Measurements from ENCODE around the gene HEYL.

DNA sequence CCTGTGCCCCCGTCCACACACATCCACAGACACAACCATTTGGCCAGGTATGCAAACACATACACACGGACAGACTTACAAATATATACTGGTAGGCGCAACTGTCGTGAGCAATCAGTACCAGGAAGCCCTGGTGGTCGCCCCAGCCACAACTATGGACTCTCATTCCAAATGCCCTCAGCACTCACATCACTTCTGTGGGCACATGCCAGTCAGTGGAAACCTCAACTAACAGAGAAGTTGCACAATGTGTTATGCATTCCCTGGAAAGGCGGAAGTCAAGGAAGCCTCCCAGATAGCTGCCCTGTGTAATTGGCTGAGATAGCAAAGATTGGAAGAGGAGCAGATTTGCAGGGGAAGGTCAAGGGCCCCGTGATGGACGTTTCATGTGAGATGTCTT, 1.4 kb upstream of the HEYL start:
- TF ChIP-seq, protein P1, sequence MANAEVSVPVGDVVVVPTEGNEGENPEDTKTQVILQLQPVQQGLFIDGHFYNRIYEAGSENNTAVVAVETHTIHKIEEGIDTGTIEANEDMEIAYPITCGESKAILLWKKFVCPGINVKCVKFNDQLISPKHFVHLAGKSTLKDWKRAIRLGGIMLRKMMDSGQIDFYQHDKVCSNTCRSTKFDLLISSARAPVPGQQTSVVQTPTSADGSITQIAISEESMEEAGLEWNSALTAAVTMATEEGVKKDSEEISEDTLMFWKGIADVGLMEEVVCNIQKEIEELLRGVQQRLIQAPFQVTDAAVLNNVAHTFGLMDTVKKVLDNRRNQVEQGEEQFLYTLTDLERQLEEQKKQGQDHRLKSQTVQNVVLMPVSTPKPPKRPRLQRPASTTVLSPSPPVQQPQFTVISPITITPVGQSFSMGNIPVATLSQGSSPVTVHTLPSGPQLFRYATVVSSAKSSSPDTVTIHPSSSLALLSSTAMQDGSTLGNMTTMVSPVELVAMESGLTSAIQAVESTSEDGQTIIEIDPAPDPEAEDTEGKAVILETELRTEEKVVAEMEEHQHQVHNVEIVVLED (CRISPR knock-in tag; IDR thresholded peaks at IDR 0.05): no peak
- no peak for TF ChIP-seq NR3C1 (CRISPR knock-in tag; IDR thresholded peaks at IDR 0.05)

Measured in K562 (cell line).